Psoas muscle (tissue), 8 donors: ENCODE measurements around the gene HDDC3. TPM values are rescaled to one million over a fixed set of nuclear protein-coding genes. Genes with fewer than 3 reads are reported as not detected.

ENCODE experiments used
- ATAC-seq, 4 donors: fragments of 200-7000 bp; cut with Tn5 transposase; one replicate each; pipeline ENCODE4 v1.9.1; 2020; ENCODE audit warnings: moderate library complexity in 3 of 4, mild to moderate bottlenecking in 2 of 4
- DNase-seq, 2 donors: peaks; one replicate each; pipeline ENCODE4 v3.0.0-alpha.2; 2020
- H3K27ac ChIP-seq: fragments of 200-600 bp; one replicate; pipeline ENCODE4 v1.8.0; 2022
- H3K27me3 ChIP-seq, 3 donors: fragments of 200-600 bp in 1 of 3; one replicate each; pipeline versions ENCODE4 v1.6.1 to v1.8.0; 2013 to 2022; ENCODE audit warnings: low read length in 2 of 3, mild to moderate bottlenecking in 2 of 3, moderate library complexity in 1 of 3; ENCODE audit not compliant: insufficient read depth in 3 of 3
- H3K36me3 ChIP-seq, 2 donors: fragments of 200-600 bp in 1 of 2; one replicate each; pipeline versions ENCODE4 v1.6.1 to v1.8.0; 2013 to 2022; ENCODE audit warnings: low read depth in 1 of 2, mild to moderate bottlenecking in 1 of 2, moderate library complexity in 1 of 2; ENCODE audit not compliant: insufficient read depth in 1 of 2
- H3K4me1 ChIP-seq: fragments of 200-600 bp; one replicate; pipeline ENCODE4 v1.8.0; 2022
- H3K4me3 ChIP-seq: fragments of 200-600 bp; one replicate; pipeline ENCODE4 v1.8.0; 2022; ENCODE audit warnings: mild to moderate bottlenecking
- H3K9me3 ChIP-seq: fragments of 200-600 bp; one replicate; pipeline ENCODE4 v1.8.0; 2022
- WGBS, 3 donors: extraction: QIAGEN DNeasy Blood & Tissue Kit; methylation state at CpG; one replicate each; pipeline versions ENCODE4 v1.1.6 to v1.1.7; 2013; 5-methylcytosine and 5-hydroxymethylcytosine counted together
- intact Hi-C, 2 donors: fragments of 100-400 bp; cut with DNase I; formaldehyde crosslinking; loops; one replicate each; pipeline versions ENCODE4 v1.11.0 to v1.14.2; 2022
- polyA plus RNA-seq, 3 donors: library from polyadenylated mRNA; stranded (reverse); fragments of 200-250 nt; gene quantifications; one replicate each; pipeline ENCODE4 v1.2.3, GENCODE V29; 2013
- total RNA-seq, 4 donors: library from RNA; stranded (reverse); fragmentation: NEBNext Ultra II Directional in 2 of 4; extraction: Animal tissue kit (Norgen Biotek cat#: 25700) in 2 of 4; gene quantifications; one replicate each; pipeline versions ENCODE4 v1.2.1 to v1.2.4, GENCODE V29; 2021 to 2023
- TF ChIP-seq, protein P1 (sequence below): fragments of 200-600 bp; IDR thresholded peaks from one replicate; pipeline ENCODE4 v1.8.0; 2022; ENCODE audit warnings: antibody characterized with exemption
- donor health status: healthy with polysubstance abuse.
- donor health status: DM: no; HTN: no; CAD: no; lungs with moderate emphysema.
- donor health status: Bipolar disorder and iron deficiency.
- donor health status: healthy.
- donor health status: DM: yes; HTN: yes; CAD: no.
- donor health status: DM: no; HTN: no; CAD: no.
- donor health status: DM: no; HTN: no; CAD: no.
- donor health status: DM: yes; HTN: yes; CAD: no.

Gene HDDC3
- total and polyA plus RNA-seq, 7 donors = 7.2 to 25.5 (median 13.2) TPM

DNA sequence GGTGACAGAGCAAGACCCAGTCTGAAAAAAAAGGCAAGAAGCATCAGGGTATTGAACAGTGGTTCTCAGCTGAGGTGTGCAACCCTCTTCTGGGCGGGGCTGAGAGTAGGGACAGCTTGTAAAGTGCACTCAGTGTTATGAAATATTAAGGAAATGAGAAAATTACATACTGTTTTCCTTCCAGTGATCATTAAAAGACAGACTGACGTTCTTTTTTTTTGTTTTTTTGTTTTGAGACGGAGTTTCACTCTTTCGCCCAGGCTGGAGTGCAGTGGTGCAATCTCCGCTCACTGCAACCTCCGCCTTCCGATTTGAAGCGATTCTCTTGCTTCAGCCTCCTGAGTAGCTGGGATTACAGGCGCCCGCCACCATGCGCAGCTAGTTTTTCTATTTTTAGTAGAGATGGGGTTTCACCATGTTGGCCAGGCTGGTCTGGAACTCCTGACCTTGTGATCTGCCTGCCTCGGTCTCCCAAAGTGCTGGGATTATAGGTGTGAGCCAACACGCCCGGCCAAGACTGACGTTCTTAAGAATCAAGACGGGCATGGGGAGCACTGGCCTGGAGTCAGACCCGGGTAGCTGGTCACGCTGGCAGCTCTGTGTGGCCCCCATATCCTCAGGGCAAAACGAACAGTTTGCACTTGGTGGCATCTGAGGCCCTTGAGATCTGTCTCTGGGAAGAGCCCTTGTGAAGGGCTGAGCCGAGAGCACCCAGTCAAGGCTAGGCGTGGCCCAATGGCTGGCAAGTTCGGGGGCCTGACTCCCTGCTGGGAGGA is 17.9 kb downstream of the HDDC3 start:
- DNase-seq = peak in 1 of 2 donors; percentile 50
- intact Hi-C loops = no loop called here
- H3K27ac ChIP-seq = peak overlapping the region; percentile 87
- no peak overlapping the region for H3K4me3 ChIP-seq
- H3K36me3 ChIP-seq = peaks cover 14 to 99% of the 10 kb centered on the region in 2 donors
- no peaks in the 10 kb centered on the region for H3K27me3 ChIP-seq
- 69 to 90% (median 75%) methylated on average over 22 of the region's 22 CpGs for WGBS, 3 donors
- no peak for ATAC-seq
- H3K9me3 ChIP-seq = no peaks in the 10 kb centered on the region
- H3K4me1 ChIP-seq = peaks cover 23% of the 10 kb centered on the region
- TF ChIP-seq, protein P1, sequence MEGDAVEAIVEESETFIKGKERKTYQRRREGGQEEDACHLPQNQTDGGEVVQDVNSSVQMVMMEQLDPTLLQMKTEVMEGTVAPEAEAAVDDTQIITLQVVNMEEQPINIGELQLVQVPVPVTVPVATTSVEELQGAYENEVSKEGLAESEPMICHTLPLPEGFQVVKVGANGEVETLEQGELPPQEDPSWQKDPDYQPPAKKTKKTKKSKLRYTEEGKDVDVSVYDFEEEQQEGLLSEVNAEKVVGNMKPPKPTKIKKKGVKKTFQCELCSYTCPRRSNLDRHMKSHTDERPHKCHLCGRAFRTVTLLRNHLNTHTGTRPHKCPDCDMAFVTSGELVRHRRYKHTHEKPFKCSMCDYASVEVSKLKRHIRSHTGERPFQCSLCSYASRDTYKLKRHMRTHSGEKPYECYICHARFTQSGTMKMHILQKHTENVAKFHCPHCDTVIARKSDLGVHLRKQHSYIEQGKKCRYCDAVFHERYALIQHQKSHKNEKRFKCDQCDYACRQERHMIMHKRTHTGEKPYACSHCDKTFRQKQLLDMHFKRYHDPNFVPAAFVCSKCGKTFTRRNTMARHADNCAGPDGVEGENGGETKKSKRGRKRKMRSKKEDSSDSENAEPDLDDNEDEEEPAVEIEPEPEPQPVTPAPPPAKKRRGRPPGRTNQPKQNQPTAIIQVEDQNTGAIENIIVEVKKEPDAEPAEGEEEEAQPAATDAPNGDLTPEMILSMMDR = no peak

DNA sequence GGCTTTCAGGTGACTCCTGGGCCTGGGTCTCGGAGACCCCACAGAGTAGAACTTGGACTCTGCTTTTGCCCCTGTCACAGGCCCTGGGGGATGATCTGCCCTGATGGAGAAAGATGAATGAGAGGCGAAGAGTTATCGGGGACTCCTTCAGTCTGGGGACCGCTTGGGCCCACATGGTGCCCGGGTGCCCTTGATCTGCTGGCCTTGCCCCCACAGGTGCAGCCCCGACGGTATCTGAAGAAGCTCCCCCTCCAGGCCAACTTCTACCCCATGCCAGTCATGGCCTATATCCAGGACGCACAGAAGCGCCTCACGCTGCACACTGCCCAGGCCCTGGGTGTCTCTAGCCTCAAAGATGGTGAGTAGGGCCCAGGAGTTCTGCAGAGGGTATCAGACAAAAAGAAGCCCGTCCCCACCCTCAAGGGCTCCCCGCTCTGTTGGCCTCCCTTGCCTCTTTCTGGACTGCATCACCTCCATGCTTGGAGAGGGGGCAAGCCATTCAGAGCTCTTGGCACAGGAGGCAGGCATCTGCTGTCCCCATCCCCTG is 18.9 kb downstream of the HDDC3 start:
- no peaks in the 10 kb centered on the region for H3K9me3 ChIP-seq
- no peak for ATAC-seq
- 87 to 91% (median 90%) methylated on average over 10 to 12 of the region's 12 CpGs for WGBS, 3 donors
- H3K27ac ChIP-seq = no peak overlapping the region
- TF ChIP-seq, protein P1 = no peak
- peaks cover 15 to 99% of the 10 kb centered on the region in 2 donors for H3K36me3 ChIP-seq
- intact Hi-C loops = no loop called here
- peak in 1 of 2 donors; percentile 31 for DNase-seq
- H3K27me3 ChIP-seq = no peaks in the 10 kb centered on the region
- H3K4me3 ChIP-seq = no peak overlapping the region
- peaks cover 23% of the 10 kb centered on the region for H3K4me1 ChIP-seq

GRCh38 chr15:90912770-90913075 is 19.6 kb downstream of the HDDC3 start:
- peaks cover 23% of the 10 kb centered on the region for H3K4me1 ChIP-seq
- WGBS, 3 donors = 92 to 95% (median 94%) methylated on average over 7 of the region's 7 CpGs
- ATAC-seq (no peak), DNase-seq (peak in 1 of 2 donors; percentile 28)
- TF ChIP-seq, protein P1 = no peak
- H3K27ac ChIP-seq = no peak overlapping the region
- intact Hi-C loops = no loop called here
- H3K36me3 ChIP-seq = peaks cover 11 to 99% of the 10 kb centered on the region in 2 donors
- no peak overlapping the region for H3K4me3 ChIP-seq
- no peaks in the 10 kb centered on the region for H3K27me3 ChIP-seq
- H3K9me3 ChIP-seq = no peaks in the 10 kb centered on the region

DNA sequence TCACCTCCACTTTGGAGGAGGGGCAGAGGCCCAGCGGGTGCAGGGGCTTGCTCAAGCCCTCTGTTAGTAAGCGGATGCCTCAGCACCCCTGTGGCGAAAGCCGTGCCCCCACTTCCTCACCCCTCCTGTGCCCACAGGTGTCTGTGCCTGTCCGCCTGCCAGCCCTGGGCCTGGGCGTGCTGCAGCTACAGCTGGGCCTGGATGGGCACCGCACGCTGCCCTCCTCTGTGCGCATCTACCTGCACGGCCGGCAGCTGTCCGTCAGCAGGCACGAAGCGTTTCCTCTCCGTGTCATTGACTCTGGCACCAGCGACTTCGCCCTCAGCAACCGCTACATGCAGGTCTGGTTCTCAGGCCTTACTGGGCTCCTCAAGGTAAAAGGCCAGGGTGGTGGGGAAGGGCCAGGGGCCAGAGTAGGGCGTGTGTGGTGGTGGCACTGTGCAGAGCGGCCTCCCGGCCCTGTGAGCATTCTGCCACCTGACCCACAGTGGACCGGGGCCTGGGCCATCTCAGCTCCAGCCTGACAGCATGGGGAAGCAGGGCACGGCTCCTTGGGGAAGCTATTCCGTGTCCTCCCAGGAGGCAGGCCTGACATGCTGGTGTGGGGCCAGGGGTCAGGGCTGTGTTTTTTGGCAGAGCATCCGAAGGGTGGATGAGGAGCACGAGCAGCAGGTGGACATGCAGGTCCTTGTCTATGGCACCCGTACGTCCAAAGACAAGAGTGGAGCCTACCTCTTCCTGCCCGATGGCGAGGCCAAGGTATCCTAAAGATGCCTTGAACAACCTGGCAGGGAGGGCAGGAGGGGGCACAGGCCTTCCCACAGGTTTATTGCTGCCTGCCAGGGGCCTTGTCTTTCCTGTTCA is 20.2 kb downstream of the HDDC3 start:
- no peak overlapping the region for H3K4me3 ChIP-seq
- intact Hi-C loops = no loop called here
- ATAC-seq = no peak
- TF ChIP-seq, protein P1 = no peak
- peaks cover 11 to 99% of the 10 kb centered on the region in 2 donors for H3K36me3 ChIP-seq
- WGBS, 3 donors = 85 to 94% (median 91%) methylated on average over 30 of the region's 30 CpGs
- H3K9me3 ChIP-seq = no peaks in the 10 kb centered on the region
- H3K27ac ChIP-seq = no peak overlapping the region
- DNase-seq = peak in 1 of 2 donors; percentile 41
- peaks cover 23% of the 10 kb centered on the region for H3K4me1 ChIP-seq
- H3K27me3 ChIP-seq = no peaks in the 10 kb centered on the region
